HL-60 (cell line): ENCODE data around the gene HS3ST5.
"Not testable (repeated sequence)": the region's sequence is repeated elsewhere in the genome, so short reads cannot be mapped to it uniquely, and the experiment has no call there.

Experiments
- DNase-seq, 2 experiments: peaks; one replicate each; pipeline ENCODE4 v3.0.0-alpha.2; 2010 to 2020; ENCODE audit warnings: low read depth in 1 of 2, low spot score in 1 of 2
- H3K27ac ChIP-seq: fragments of 250-450 bp; sonication (Bioruptor Pico); replicated peaks from 2 replicates; pipeline ENCODE4 v1.5.1; 2020; ENCODE audit warnings: mild to moderate bottlenecking, moderate library complexity
- H3K27me3 ChIP-seq: fragments of 250-450 bp; sonication (Bioruptor Pico); 2 replicates; pipeline ENCODE4 v1.5.1; 2021; ENCODE audit warnings: mild to moderate bottlenecking, moderate library complexity; ENCODE audit not compliant: insufficient read depth, poor library complexity, severe bottlenecking
- H3K4me3 ChIP-seq: replicated peaks from 2 replicates; pipeline ENCODE4 v1.5.1; 2011; ENCODE audit warnings: mild to moderate bottlenecking, control low read depth, low read length; ENCODE audit not compliant: insufficient read depth
- GABPA ChIP-seq: IDR thresholded peaks from 2 replicates; pipeline ENCODE4 v1.6.1; 2012; ENCODE audit warnings: low read depth
- POLR2AphosphoS5 ChIP-seq: IDR thresholded peaks from 2 replicates; pipeline ENCODE4 v1.6.1; 2012; ENCODE audit warnings: low read depth
- SPI1 ChIP-seq: IDR thresholded peaks from 2 replicates; pipeline ENCODE4 v1.6.1; 2012; ENCODE audit warnings: low read depth, mild to moderate bottlenecking, borderline replicate concordance
- TF ChIP-seq, protein P1 (sequence below): IDR thresholded peaks from 2 replicates; pipeline ENCODE4 v1.6.1; 2012; ENCODE audit warnings: low read depth; ENCODE audit not compliant: insufficient replicate concordance
- TF ChIP-seq, protein P2 (sequence below): IDR thresholded peaks from one replicate; pipeline ENCODE4 v1.5.1; 2011; ENCODE audit warnings: low read length, control low read depth, inconsistent platforms; ENCODE audit not compliant: insufficient read depth

Gene HS3ST5

DNA sequence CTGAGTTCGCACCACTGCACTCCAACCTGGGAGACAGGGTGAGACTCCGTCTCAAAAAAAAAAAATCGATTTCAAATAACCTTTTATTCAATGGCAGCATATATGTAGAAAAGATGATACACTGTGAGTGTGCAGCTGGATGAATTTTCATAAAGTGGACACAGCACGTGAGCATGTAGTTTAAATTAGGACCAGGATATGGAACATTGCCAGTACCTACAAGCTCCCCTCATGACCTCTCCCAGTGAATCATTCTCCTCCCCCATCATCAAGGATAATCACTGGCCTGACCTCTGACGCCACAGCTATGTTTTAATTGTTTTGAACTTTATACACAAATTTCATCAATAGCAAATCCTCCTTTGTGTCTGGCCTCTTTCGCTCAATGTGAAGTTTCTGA, 318.1 kb downstream of the HS3ST5 start:
- Histone ChIP-seq H3K4me3 (no peak overlapping the region), H3K27me3 (no peaks in the 10 kb centered on the region), H3K27ac (no peak overlapping the region)
- TF ChIP-seq, protein P1, sequence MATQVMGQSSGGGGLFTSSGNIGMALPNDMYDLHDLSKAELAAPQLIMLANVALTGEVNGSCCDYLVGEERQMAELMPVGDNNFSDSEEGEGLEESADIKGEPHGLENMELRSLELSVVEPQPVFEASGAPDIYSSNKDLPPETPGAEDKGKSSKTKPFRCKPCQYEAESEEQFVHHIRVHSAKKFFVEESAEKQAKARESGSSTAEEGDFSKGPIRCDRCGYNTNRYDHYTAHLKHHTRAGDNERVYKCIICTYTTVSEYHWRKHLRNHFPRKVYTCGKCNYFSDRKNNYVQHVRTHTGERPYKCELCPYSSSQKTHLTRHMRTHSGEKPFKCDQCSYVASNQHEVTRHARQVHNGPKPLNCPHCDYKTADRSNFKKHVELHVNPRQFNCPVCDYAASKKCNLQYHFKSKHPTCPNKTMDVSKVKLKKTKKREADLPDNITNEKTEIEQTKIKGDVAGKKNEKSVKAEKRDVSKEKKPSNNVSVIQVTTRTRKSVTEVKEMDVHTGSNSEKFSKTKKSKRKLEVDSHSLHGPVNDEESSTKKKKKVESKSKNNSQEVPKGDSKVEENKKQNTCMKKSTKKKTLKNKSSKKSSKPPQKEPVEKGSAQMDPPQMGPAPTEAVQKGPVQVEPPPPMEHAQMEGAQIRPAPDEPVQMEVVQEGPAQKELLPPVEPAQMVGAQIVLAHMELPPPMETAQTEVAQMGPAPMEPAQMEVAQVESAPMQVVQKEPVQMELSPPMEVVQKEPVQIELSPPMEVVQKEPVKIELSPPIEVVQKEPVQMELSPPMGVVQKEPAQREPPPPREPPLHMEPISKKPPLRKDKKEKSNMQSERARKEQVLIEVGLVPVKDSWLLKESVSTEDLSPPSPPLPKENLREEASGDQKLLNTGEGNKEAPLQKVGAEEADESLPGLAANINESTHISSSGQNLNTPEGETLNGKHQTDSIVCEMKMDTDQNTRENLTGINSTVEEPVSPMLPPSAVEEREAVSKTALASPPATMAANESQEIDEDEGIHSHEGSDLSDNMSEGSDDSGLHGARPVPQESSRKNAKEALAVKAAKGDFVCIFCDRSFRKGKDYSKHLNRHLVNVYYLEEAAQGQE, result no peak
- TF ChIP-seq, protein P2, sequence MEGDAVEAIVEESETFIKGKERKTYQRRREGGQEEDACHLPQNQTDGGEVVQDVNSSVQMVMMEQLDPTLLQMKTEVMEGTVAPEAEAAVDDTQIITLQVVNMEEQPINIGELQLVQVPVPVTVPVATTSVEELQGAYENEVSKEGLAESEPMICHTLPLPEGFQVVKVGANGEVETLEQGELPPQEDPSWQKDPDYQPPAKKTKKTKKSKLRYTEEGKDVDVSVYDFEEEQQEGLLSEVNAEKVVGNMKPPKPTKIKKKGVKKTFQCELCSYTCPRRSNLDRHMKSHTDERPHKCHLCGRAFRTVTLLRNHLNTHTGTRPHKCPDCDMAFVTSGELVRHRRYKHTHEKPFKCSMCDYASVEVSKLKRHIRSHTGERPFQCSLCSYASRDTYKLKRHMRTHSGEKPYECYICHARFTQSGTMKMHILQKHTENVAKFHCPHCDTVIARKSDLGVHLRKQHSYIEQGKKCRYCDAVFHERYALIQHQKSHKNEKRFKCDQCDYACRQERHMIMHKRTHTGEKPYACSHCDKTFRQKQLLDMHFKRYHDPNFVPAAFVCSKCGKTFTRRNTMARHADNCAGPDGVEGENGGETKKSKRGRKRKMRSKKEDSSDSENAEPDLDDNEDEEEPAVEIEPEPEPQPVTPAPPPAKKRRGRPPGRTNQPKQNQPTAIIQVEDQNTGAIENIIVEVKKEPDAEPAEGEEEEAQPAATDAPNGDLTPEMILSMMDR, result no peak
- no peak for TF ChIP-seq SPI1
- TF ChIP-seq GABPA, result no peak
- no peak for TF ChIP-seq POLR2AphosphoS5
- DNase-seq, result no peak

DNA sequence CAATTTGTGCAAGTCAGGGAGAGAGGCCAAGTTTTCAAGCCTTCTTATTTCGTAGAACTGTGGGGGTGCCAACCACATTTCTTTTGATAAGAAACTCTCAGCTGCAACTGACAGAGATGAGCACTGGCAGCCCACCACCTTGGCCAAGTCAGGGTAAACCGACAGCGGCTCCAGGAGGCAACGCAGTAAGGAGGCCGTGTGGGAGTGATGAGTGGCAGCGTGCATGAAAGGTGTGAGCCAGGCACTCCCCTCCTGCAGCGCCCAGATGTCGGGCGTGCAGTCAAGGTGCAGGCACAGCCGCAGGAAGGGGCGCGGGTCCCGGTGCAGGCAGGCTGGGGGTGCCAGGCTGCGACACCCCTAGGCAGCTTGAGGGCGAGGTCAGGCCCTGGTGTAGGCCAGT, 322.6 kb downstream of the HS3ST5 start:
- no peak overlapping the region for H3K4me3 ChIP-seq
- DNase-seq, result no peak
- no peak overlapping the region for H3K27ac ChIP-seq
- no peak for TF ChIP-seq GABPA
- TF ChIP-seq, protein P1, result no peak
- TF ChIP-seq SPI1, result no peak
- TF ChIP-seq, protein P2, result no peak
- TF ChIP-seq POLR2AphosphoS5, result no peak
- H3K27me3 ChIP-seq, result no peaks in the 10 kb centered on the region

DNA sequence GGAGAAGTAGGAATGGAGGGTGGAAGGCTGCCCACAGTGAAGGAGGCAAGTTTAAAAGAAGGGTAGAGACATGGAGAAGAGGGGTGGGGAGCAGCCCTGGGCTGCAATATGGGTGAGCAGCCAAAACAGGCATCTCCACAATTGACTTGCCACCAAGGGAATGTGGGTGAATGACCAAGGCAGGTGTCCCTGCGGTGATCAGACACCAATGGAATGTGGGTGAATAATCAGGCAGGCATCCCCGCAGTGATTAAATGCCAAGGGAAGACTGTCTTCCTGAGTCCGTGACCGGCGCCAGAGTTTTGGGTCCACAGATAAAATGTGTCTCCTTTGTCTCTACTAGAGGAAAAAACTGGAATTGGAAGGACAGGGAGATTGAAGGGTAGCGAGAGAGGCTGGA, 325.7 kb downstream of the HS3ST5 start:
- DNase-seq, H3K27me3 ChIP-seq, H3K27ac ChIP-seq, H3K4me3 ChIP-seq: not testable (repeated sequence)

DNA sequence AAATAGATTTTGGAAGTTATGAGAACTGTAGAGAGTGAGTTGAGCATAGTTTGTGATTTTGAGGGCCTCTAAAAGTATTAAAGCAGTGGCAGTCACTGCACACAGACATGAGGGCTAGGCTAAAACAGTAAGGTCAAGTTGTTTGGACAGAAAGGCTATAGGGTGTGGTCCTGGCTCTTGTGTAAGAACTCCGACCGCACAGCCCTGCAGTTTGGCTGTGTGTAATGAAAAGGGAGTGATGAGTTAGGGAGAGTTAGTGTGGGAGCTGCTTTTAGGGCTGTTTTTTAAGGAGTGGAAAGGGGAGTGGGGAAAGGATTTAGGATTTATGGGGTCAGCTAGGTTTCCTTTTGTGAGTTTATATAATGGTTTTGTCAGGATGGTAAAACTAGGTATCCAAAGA, 328.7 kb downstream of the HS3ST5 start:
- not testable (repeated sequence) for H3K4me3 ChIP-seq, H3K27me3 ChIP-seq, DNase-seq, H3K27ac ChIP-seq

DNA sequence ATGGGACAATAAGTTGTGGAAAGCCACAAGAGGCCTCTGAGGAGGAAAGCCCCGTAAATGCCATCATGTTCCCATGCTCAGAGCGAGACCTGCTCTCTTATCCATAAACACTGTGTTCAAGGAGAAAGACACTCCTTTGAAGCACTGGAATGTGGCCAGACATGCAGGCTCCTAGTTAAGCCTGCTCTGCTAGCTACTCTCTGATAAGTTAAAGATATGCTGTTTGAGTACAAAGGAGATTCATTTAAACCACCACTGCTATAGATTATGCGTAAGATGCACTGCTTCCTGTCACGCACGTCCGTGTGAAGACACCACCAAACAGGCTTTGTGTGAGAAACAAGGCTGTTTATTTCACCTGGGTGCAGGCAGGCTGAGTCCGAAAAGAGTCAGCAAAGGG, 331.3 kb downstream of the HS3ST5 start:
- H3K27ac ChIP-seq, H3K27me3 ChIP-seq, DNase-seq, H3K4me3 ChIP-seq: not testable (repeated sequence)

DNA sequence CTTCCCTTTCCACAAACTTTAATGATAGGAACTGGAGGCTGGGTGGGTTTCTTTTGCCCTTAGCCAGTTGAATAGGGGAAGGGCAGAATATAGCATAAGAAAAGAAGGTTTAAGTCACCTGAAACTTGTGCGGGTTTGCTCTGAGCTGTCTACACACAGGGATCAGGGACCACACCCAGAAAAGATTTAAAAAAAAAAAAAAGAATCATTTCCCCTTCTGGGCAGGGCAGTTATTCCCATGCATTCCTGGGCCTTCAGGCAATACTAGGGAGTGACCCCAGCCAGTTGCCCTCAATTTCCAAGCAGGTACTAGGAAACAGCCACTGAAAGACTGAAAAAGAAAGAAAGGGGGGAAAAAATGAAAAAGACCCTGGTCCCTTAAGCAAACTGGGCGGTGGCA, 332.3 kb downstream of the HS3ST5 start:
- H3K27me3 ChIP-seq, result no peaks in the 10 kb centered on the region
- H3K27ac ChIP-seq, result no peak overlapping the region
- H3K4me3 ChIP-seq, result no peak overlapping the region
- DNase-seq, result no peak
- TF ChIP-seq SPI1 (no peak), POLR2AphosphoS5 (no peak), GABPA (no peak)
- TF ChIP-seq, protein P2, result no peak
